Heart right ventricle (tissue), 16 donors: ENCODE data around the gene DEPDC7. TPM values are rescaled to one million over a fixed set of nuclear protein-coding genes. Genes with fewer than 3 reads are reported as not detected.
"Not testable (repeated sequence)": the region's sequence is repeated elsewhere in the genome, so short reads cannot be mapped to it uniquely, and the experiment has no call there.

Experiments
- ATAC-seq, 8 donors: fragments of 200-7000 bp; cut with Tn5 transposase; one replicate each; pipeline ENCODE4 v1.9.1; 2020; ENCODE audit warnings: mild to moderate bottlenecking in 8 of 8, moderate library complexity in 8 of 8, moderate number of reproducible peaks in 1 of 8
- DNase-seq, 2 donors: peaks; one replicate each; pipeline ENCODE4 v3.0.0-alpha.2; 2020
- H3K27ac ChIP-seq, 10 donors: fragments of 200-600 bp; sonication (generic) in 2 of 10; one replicate each; pipeline versions ENCODE4 v1.5.0 to v1.8.0; 2020 to 2022; ENCODE audit warnings: mild to moderate bottlenecking in 3 of 10
- H3K27me3 ChIP-seq, 7 donors: fragments of 200-600 bp; one replicate each; pipeline ENCODE4 v1.8.0; 2021 to 2022; ENCODE audit warnings: mild to moderate bottlenecking in 2 of 7
- H3K36me3 ChIP-seq, 9 donors: fragments of 200-600 bp; sonication (generic) in 1 of 9; one replicate each; pipeline versions ENCODE4 v1.5.0 to v1.8.0; 2020 to 2022; ENCODE audit warnings: mild to moderate bottlenecking in 2 of 9
- H3K4me1 ChIP-seq, 9 donors: fragments of 200-600 bp; sonication (generic) in 1 of 9; one replicate each; pipeline versions ENCODE4 v1.5.0 to v1.8.0; 2020 to 2022; ENCODE audit warnings: mild to moderate bottlenecking in 4 of 9
- H3K4me3 ChIP-seq, 10 donors: fragments of 200-600 bp; sonication (generic) in 2 of 10; one replicate each; pipeline versions ENCODE4 v1.5.0 to v1.8.0; 2020 to 2022; ENCODE audit warnings: mild to moderate bottlenecking in 7 of 10, moderate library complexity in 2 of 10
- H3K9me3 ChIP-seq, 11 donors: fragments of 200-600 bp in 10 of 11; sonication (generic) in 2 of 11; one replicate each; pipeline versions ENCODE4 v1.5.0 to v1.8.0; 2013 to 2022; ENCODE audit warnings: mild to moderate bottlenecking in 2 of 11, control low read depth in 1 of 11, moderate library complexity in 1 of 11
- CTCF ChIP-seq, 9 donors: fragments of 200-600 bp; sonication (generic) in 2 of 9; IDR thresholded peaks; one replicate each; pipeline versions ENCODE4 v1.5.0 to v1.8.0; 2021 to 2022; ENCODE audit warnings: antibody characterized with exemption in 9 of 9, mild to moderate bottlenecking in 5 of 9, moderate library complexity in 1 of 9
- WGBS, 2 donors: extraction: QIAGEN DNeasy Blood & Tissue Kit; methylation state at CpG; one replicate each; pipeline ENCODE4 v1.1.7; 2013; ENCODE audit warnings: inconsistent platforms in 1 of 2; 5-methylcytosine and 5-hydroxymethylcytosine counted together
- intact Hi-C, 10 donors: fragments of 100-400 bp; cut with DNase I; formaldehyde crosslinking; loops; one replicate each; pipeline versions ENCODE4 v1.11.1 to v1.14.2; 2022
- polyA plus RNA-seq, 2 donors: library from polyadenylated mRNA; stranded (reverse); fragments of 200-250 nt; gene quantifications; one replicate each; pipeline ENCODE4 v1.2.3, GENCODE V29; 2013
- total RNA-seq, 10 donors: library from RNA; stranded (reverse); fragmentation: NEBNext Ultra II Directional in 3 of 10; extraction: Animal tissue kit (Norgen Biotek cat#: 25700) in 3 of 10; gene quantifications; one replicate each; pipeline versions ENCODE4 v1.2.1 to v1.2.4, GENCODE V29; 2021 to 2023
- donor health status: Arrhythmogenic right ventricular cardiomyopathy.
- donor health status: ischemic (EF 13 %, LVEDD 7.1; RV severe dilation, severe dysfunction).
- donor health status: healthy with polysubstance abuse.
- donor health status: DM: no; HTN: yes; CAD: no.
- donor health status: DM: no; HTN: no; CAD: no.
- donor health status: ischemic (EF 25% LVEDD 6.9; RV normal size, moderate dysfunction).
- donor health status: ischemic (EF 25% LVEDD 5.7; RV mildly dilated, moderate dysfunction).
- donor health status: healthy.
- donor health status: DM: yes; HTN: yes; CAD: no.
- donor health status: Ischemic cardiomyopathy.
- donor health status: ischemic (EF 35%, LVEDD 5.7; RV mildly dilated, moderate dysfunction).
- donor health status: nonischemic (EF 11% LVEDD 7.7; RV severe dilation, severe dysfunction).
- donor health status: DM: yes; HTN: yes; CAD: no.
- donor health status: PGD.
- donor health status: ischemic (EF 29% LVEDD 5.4; RV normal size, mild dysfunction).
- donor health status: nonischemic (EF 23%, LVEDD 6.1; RV moderate dilation, normal function).

DEPDC7 gene
- total and polyA plus RNA-seq, 12 donors, result 0.17 to 1.5 (median 0.31) TPM; not detected in 4

GRCh38 chr11:33027846-33028536, 12.3 kb downstream of the DEPDC7 start:
- intact Hi-C loops, result no loop called here
- no peak for TF ChIP-seq CTCF (IDR thresholded peaks at IDR 0.05)
- 79 to 88% methylated on average over 4 of the region's 4 CpGs for WGBS, 2 donors
- Histone ChIP-seq H3K36me3 (no peaks in the 10 kb centered on the region), H3K27me3 (peaks cover 0 to 4% (median 0%) of the 10 kb centered on the region in 7 donors), H3K4me1 (no peaks in the 10 kb centered on the region), H3K4me3 (no peak overlapping the region), H3K9me3 (no peaks in the 10 kb centered on the region), H3K27ac (no peak overlapping the region)
- DNase-seq (no peak), ATAC-seq (no peak)

- TF ChIP-seq CTCF (IDR thresholded peaks at IDR 0.05), result no peak
- Histone ChIP-seq H3K36me3 (no peaks in the 10 kb centered on the region), H3K27ac (no peak overlapping the region), H3K27me3 (peaks cover 0 to 4% (median 0%) of the 10 kb centered on the region in 7 donors), H3K4me3 (no peak overlapping the region), H3K4me1 (no peaks in the 10 kb centered on the region), H3K9me3 (no peaks in the 10 kb centered on the region)
- DNase-seq, result no peak
- no peak for ATAC-seq
- intact Hi-C loops, result no loop called here
- whole genome bisulfite sequencing, 2 donors, result 90 to 95% methylated on average over 2 of the region's 2 CpGs
These were observed 12.8 kb downstream of the DEPDC7 start for GRCh38 chr11:33028537-33028914.

GRCh38 chr11:33029218-33029617, 13.5 kb downstream of the DEPDC7 start:
- DNase-seq, H3K36me3 ChIP-seq, H3K4me3 ChIP-seq, ATAC-seq, intact Hi-C loops, H3K27me3 ChIP-seq, H3K4me1 ChIP-seq, H3K27ac ChIP-seq, H3K9me3 ChIP-seq: not testable (repeated sequence)
- WGBS, 2 donors, result 91 to 97% methylated on average over 4 to 6 of the region's 6 CpGs

GRCh38 chr11:33033493-33033892, 17.8 kb downstream of the DEPDC7 start:
- H3K4me3 ChIP-seq, result no peak overlapping the region
- intact Hi-C loops, result loop anchor here in 1 of 10 donors (1.0 to 5.0 kb wide), 2 partner anchors 13 to 1179 kb away; no protein-coding TSS in a partner anchor
- no peak for DNase-seq
- H3K4me1 ChIP-seq, result peaks cover 0 to under 1% (median 0%) of the 10 kb centered on the region in 9 donors
- peaks cover 0 to 4% (median 0%) of the 10 kb centered on the region in 7 donors for H3K27me3 ChIP-seq
- no peak overlapping the region for H3K27ac ChIP-seq
- no peak for TF ChIP-seq CTCF (IDR thresholded peaks at IDR 0.05)
- WGBS, 2 donors, result 65 to 68% methylated on average over 4 of the region's 4 CpGs
- no peaks in the 10 kb centered on the region for H3K36me3 ChIP-seq
- H3K9me3 ChIP-seq, result no peaks in the 10 kb centered on the region
- ATAC-seq, result no peak

GRCh38 chr11:33035011-33035410, 19.3 kb downstream of the DEPDC7 start:
- DNase-seq, result no peak
- Histone ChIP-seq H3K4me3 (no peak overlapping the region), H3K9me3 (no peaks in the 10 kb centered on the region), H3K27ac (no peak overlapping the region), H3K4me1 (peaks cover 0 to 4% (median under 1%) of the 10 kb centered on the region in 9 donors), H3K36me3 (no peaks in the 10 kb centered on the region), H3K27me3 (peaks cover 0 to 4% (median 0%) of the 10 kb centered on the region in 7 donors)
- no peak for TF ChIP-seq CTCF (IDR thresholded peaks at IDR 0.05)
- 98 to 100% methylated on average over 1 of the region's 1 CpG for WGBS, 2 donors
- intact Hi-C loops, result loop anchor here in 1 of 10 donors (5.0 kb wide), 1 partner anchor 143 kb away; the partner anchor contains the start of gene QSER1
- no peak for ATAC-seq
